Activated T-cell treated with anti-CD3 and anti-CD28 coated beads, Interleukin-2, amount 50 U/mL, for 48 hours (primary cell): ENCODE results near the gene SETD6.
A peak's percentile ranks its signal among the peaks of the same experiment; 100 is the strongest.
"Not testable (repeated sequence)": the region's sequence is repeated elsewhere in the genome, so short reads cannot be mapped to it uniquely, and the experiment has no call there.

Experiments
- DNase-seq, 2 experiments: peaks; one replicate each; pipeline ENCODE4 v3.0.0-alpha.2; 2020

SETD6 gene, protein sequence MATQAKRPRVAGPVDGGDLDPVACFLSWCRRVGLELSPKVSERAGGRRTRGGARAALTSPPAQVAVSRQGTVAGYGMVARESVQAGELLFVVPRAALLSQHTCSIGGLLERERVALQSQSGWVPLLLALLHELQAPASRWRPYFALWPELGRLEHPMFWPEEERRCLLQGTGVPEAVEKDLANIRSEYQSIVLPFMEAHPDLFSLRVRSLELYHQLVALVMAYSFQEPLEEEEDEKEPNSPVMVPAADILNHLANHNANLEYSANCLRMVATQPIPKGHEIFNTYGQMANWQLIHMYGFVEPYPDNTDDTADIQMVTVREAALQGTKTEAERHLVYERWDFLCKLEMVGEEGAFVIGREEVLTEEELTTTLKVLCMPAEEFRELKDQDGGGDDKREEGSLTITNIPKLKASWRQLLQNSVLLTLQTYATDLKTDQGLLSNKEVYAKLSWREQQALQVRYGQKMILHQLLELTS

DNA sequence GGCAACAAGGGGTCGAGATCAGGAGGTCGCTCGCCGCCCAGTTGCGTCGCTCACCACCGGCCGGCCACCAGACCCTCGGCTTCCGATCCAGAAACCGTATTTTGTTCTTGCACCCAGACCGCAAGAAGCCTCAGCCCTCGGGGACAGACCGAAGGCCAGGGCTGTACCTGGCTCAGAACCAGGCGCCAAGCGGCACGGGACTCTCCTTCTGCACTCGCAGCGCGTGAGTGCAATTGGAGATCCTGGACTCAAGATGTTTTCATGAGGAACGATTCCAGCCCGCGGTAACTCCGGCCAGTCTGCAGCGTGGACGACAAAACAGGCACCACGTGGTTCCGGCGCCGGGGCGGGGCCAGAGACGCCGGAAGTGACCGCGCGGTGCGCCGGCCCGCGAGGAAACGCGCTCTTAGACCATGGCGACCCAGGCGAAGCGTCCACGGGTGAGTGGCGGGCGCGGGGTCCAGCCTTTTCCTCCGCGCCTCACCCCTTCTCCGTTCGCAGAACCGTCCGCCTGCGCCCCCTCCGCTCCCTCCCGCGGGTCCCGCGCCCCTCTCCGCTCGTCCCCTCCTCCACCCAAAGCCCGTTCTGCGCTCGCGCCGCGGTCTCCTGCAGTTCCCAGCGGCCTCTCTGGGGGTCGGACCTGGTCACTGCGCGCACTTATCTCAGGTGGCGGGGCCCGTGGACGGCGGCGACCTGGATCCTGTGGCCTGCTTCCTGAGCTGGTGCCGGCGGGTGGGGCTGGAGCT, at the start of gene SETD6:
SETD6 (plus strand) TSS at position 393 of the 746 bp plus-strand sequence; CDS start at position 414, 21 bp downstream.
- DNase-seq, result peak; percentile 85 to 89

DNA sequence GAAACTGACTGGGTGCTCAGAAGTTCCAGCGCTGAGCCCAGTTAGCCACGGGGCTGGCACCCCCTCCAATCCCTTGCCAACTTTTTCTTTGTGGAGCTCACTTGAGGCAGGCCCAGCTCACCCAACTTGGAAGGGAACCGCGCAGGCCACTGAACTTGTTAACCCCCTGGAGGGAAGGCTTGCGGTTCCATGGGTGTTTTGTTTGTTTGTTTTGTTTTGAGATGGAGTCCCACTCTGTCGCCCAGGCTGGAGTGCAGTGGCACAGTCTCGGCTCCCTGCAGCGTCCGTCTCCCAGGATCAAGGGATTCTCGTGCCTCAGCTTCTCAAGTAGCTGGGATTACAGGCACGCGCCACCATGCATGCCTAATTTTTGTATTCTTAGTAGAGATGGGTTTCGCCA, 49.5 kb upstream of the SETD6 start:
- DNase-seq, result no peak

DNA sequence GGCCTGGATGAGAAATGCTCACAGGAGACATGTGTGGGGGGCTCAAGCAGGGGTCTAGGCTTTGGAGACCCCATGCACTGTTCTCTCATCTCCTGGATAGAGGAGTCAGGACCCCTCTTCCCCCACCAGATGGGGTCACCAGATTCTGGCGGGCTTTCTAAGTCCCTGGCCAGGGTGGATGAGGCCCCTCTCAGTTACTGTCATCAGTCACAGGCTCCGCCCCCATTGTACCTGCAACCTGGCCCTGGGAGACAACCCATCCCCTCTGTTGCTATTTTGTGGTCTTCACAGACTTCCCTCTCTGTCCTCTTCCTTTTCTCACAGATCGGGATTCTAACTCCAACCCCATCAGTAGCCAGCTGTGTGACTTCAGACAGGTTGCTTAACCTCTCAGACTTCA, 48.9 kb upstream of the SETD6 start:
- no peak for DNase-seq

DNA sequence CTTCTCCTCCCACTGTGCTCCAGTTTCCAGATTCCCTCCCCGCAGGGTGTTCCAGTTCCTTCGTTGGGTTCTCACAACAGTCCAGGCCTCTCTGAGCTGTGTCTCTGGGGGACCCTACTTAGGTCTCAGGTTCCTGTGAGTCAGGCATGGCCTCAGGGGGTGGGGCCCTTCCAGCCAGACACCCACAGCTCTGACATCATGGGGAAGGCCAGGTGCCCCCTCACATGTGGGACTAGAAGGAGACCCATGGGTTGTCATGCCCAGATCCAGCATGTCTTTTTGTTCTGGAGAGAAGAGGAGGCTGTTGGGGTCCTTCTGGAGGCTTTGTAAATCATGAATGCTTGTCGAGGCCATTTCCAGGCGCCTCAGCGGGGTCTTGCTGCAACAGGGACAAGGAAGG, 47.4 kb upstream of the SETD6 start:
- DNase-seq, result no peak

DNA sequence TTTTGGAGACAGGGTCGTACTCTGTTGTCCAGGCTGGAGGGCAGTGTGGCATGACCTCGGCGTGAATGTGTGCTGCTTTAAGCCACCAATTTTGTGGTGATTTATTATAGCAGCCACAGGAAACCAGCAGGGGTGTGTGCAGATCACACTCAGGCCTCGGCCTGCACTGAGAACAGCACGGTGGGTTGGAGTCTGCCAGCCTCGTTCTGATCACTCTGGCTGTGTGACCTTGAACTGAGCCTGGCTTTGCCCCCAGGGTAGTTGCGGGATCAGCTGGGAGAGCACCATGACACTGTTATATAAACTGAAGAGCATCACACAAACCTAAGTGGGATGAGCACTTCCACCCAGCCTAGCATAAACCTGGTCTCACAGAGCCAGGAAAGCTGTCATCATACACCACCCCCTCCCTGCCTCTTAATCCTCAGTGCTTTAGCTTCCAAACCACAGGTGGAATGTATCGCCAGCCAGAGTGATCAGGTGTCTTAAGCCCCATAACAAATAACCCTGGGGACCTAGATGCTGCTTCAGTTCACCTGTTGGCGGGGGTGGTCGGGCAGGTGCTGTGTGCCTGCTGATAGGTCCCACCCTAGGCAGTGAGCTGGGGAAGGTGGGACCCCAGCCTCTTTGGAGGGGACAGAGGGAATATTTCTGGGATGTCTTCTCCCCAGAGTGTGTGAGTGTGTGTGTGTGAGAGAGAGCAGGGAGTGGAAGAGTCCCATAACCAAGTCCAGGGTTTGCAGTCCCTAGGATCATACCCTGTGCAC, 43.9 kb upstream of the SETD6 start:
- no peak for DNase-seq

DNA sequence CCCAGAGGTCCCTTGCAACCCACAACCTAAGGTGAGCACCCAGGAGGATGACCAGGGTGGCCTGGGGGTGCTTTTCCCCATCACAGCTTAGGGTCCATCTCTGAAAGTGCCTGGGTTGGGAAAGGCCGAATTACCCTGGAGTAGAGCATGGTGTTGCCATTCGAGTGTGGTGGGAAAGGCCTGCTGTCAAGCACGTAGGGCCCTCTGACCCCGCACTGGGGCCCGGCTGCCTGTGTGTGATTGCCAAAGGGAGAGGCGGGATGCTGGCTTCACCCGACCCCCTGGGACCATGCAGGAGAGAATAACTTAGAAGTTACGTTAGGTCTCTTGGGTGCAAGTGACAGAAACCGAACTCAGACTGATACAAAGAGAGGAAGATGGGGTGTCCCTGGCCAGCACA, 43.1 kb upstream of the SETD6 start:
- DNase-seq, result no peak

DNA sequence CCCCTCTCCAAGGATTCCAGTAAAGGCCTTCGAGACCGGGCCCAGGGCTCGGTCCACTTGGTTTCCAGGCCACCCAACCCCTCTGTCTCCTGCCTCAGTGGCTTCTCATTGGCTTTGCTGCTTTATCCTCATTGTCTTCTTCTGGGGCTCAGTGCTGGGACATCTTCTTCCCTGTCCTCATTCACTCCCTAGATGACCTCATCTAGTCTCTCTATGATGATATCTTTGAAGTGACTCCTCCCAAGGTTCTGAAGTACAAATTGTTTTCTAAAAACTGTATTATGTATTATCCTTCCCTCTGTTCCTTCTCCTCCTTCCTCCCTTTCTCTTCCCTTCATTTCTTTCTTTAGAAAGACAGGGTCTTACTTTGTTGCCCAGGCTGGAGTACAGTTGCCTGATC, 42.5 kb upstream of the SETD6 start:
- DNase-seq, result no peak

DNA sequence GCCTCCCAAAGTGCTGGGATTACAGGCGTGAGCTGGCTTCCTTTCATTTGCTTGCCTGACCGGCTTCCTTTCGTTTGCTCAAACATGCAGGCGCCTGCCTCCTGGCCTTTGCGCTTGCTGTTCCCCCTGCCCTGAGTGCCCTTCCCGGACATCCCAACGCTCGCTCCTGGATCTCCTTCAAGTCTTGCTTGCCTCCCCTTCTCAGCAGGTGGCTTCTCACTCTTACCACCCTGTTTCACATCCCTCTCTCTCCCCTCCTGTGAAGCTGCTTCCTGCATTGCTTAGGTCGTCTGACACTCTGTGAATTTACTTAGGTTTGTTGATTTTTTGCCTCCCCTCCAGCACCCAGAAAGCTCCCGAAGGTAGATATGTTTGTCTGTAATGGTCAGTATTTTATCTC, 41.0 kb upstream of the SETD6 start:
- DNase-seq, result no peak

DNA sequence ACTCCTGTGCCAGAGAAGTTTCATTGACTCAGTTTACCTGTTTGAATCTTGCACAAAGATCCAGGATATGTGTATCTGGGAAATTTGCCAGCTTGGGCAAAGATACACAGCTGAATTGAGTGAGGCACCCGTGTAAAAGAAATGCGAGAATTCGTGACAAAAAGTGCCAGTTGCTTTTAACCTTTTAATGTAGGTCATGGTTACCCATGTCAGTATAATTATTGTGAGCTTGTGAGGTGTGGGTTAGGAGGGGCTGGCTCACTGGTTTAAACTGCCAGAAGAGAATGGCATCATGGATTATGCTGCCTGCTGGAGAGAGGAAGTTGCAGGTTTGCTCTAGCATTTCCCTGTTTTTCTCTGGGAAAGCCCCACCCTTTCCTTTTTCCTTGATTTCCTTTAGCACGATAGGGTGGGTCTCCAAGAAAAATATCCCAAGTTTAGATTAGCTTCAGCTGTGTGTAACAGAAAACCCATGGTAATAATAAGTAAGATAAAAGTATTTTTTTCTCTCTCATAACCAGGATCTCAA, 40.2 kb upstream of the SETD6 start:
- no peak for DNase-seq

DNA sequence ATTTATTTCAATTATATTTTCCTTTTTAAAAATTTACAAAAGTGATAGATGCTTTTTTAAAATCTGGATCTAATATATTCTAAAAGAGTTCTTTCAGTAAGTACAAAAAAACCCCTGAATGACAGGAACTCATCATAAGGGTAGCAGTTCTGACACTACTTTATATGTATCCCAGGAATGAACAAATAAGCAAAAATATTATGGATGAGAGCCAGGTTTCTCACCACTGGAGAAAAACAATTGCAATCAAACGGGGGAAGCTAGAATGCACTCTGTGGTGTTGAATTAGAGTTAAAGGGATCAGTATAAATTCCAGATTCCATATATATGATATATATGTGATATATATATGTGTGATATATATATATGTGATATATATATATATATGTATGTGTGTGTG, 38.5 kb upstream of the SETD6 start:
- DNase-seq, result no peak

DNA sequence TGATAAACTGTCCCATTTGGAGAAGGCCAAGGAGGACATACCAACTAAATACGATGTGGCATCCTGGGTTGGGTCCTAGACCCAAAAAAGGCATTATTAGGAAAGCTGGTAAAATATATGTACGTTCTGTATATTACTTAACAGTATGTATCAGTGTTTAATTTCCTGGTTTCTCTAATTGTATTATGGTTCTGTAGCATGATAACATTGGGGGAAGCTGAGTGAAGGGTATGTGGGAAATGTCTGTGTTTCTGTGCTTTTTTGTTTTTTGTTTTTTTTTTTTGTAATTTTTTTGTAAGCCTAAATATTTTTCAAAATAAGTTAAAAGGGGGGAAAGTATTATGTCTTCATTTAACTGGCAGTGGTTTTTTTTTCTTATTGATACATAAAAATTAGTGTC, 36.9 kb upstream of the SETD6 start:
- no peak for DNase-seq

DNA sequence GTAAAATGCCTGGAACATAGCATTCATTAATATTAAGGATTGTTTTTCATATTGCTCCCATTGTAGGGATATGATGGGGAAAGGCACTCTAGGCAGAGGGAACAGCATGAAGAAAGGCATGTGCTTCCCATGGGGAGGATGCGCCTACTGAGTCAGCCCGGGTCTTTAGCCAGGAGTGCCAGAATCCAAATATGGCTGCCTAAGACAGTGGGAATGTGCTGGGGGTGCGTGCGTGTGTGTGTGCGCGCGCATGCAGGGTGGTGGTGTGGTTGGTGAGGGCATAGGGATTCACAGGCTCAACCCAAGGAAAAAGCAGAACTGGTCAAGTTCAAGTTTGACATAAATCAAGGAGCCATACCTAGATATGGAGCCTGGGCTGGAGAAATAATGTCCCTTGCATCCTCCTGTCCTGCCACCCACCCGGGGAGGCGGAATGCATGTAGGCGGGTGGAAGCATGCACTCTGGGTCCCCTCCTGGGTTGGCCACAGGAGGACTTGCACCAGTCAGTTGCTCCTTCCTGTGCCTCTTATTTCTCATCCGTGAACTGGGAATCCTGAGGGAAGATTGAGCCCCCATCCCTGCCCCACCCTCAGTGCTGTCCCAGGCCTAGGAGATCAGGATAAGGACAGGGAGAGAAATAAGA, 34.0 kb upstream of the SETD6 start:
- DNase-seq, result peak in 1 of 2 experiments; percentile 4

DNA sequence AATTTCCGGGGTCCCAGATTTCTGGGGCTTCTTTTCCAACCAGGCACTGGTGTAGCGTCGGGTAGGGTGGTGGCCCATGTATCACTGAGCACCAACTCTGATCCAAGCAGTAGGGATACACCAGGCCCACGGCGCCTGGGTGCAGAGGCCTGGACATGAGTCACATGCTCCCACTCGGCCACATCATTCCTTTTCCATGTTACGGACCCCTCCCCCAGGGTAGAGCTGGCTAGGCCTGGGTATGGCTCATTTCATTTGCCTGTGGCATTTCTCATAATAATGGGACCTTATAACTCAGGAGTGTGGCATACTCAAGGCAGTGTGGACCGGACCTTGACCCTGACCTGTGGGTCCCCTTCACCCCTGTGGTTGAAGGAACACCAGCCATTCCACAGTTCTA, 33.4 kb upstream of the SETD6 start:
- no peak for DNase-seq

DNA sequence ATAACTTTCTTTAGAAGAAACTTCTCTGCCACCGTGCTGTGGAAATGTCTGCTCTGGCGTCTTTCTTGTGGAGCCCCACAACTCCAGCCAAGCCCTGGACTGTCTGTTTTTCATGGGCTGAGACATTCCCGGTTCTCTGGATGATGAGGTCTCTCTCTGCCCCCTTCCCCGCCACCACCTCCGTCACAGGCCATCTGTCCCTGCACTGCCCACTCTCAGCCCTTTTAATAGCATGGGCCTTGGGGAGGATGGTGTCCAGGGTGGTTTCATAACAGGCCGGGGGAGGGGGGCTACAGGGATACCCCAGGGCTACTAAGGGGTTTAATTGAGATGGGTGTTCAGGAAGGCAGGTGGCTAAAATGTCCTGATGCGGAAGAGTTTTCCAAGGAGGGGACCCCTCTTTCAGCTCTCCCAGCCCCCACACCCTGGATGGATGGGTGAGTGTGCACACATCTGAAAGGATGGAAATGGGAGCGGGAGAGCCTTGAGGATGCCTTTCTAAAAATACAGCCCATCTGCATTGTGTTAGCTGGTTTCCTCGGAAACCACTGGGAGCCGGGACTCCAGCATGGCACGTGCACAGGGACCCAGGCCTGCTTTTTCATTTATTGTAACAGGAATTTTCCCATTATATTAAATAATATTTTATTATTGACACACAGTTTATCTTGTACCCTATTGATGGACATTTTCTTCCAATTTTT, 30.0 kb upstream of the SETD6 start:
- DNase-seq, result no peak

DNA sequence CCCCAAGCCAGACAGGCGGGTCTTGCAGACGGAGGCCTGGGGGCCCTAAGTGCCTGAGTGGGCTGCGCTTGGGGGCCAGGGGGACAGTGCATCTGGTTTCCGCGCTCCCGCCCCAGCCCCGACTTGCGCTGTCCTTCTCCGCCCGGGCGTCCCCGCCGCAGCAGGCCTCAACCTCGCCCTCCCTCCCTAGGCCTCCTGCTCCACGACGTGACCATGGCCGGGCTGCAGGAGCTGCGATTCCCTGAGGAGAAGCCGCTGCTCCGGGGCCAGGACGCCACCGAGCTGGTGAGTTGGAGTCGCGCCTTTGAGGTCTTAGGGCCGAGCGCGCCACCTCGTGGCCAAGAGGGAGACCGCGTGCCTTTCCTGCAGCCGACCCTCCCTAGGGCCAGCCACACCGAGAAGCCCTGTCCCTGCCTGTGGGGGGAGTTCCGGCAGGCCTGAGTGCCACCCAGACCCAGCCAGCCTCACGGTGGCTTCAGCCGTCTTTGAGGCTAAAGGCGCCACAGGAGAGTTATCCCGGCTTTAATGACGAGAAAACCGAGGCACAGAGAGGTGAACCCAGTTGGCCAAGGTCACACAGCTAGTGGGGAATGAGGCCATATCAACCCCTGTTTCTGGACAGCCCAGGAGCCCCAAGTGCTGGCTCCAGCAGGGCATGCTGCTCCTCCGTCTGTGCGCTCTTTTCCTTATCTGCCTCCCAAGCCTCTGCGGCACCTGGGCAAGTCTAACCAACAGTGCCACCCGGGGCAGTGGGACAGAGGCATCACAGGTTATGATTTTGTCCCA, 27.6 kb upstream of the SETD6 start:
- DNase-seq, result peak; percentile 84 to 85

DNA sequence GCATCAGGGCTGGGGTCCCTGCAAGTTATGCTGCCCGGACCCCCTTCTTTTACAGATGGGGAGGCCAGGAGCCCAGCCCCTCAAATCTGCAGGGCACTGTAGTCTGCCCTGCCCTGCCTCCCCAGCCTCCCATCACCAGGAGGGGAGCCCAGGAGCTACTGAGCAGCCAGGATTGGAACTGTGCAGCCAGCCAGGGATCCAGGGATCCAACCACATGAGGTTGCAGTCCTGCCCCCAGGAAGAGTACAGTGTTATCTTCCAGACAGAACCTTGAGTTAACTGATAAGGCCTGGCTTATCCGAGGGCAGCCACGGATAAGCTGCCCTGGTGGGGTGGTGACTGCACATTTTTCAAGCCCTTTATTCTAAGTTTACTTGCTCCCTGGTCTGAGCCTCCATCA, 26.8 kb upstream of the SETD6 start:
- no peak for DNase-seq

DNA sequence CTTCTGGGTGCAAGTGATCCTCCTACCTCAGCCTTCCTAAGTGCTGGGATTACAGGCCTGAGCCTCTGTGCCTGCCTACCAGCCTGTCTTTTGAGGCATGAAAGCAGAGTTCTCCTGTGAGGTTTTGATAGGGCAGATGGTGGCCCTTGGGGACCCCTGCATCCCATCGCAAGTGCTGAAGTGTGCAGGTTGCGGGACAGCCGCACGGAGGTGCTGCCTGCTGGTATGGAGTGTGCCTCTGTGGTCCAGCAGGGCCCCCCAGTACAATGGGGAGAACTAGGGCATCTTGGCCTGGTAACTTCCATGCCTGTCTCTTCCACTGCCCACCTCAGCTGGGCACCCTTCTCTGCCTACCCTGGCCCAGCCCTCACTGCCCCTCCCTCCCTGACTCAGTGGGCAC, 25.3 kb upstream of the SETD6 start:
- DNase-seq, result no peak

DNA sequence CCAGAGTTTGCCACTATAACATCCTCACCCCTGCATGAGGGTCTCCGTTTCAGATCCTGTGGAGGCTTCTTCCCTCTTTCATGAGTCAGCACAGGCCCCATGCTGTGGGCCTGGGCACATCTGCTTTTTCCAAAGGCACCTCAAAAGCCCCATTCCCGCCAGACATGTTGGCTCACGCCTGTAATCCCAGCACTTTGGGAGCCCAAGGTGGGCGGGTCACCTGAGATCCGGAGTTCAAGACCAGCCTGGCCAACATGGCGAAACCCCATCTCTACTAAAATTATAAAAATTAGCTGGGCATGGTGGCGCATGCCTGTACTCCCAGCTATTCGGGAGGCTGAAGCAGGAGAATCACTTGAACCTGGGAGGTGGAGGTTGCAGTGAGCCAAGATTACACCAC, 24.8 kb upstream of the SETD6 start:
- DNase-seq, result not testable (repeated sequence)

DNA sequence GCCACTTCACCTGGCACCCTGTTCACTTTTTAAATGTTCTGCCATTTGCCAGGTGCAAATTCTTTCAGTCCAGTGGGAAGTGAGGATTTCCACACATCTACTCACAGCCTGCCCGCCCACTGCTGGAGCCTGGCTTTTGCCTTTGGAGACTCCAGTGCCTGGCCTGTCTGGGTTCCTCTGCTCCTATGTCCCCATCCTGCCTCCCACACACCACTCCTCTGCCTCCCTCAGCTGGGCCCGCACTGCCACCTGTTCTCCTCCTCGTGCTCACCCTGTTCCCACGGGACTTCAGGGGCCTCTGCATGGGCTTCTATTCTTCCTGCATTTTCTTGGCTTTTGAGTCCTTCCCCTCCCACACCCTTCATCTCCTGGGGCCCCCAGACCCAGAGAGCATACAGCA, 23.3 kb upstream of the SETD6 start:
- DNase-seq, result no peak

DNA sequence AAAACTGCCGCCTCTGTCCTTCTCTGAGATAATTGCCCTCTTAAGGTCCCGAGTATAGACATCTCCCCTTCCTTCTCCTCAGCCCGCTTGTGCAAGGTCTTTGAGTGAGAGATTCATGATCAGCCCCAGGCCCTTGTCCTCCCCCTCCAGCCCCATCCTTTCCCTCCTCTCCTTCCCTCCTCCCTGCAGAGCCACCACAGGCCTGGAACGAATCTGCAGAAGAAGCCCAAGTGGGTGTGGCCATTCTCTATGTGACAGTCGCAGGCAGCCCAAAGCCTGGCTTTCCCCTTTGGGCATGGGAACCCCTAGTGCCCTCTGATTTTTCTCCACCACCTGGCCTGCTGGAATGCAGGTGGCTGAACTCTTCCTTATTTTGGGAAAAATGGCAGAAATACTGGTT, 22.6 kb upstream of the SETD6 start:
- DNase-seq, result no peak

DNA sequence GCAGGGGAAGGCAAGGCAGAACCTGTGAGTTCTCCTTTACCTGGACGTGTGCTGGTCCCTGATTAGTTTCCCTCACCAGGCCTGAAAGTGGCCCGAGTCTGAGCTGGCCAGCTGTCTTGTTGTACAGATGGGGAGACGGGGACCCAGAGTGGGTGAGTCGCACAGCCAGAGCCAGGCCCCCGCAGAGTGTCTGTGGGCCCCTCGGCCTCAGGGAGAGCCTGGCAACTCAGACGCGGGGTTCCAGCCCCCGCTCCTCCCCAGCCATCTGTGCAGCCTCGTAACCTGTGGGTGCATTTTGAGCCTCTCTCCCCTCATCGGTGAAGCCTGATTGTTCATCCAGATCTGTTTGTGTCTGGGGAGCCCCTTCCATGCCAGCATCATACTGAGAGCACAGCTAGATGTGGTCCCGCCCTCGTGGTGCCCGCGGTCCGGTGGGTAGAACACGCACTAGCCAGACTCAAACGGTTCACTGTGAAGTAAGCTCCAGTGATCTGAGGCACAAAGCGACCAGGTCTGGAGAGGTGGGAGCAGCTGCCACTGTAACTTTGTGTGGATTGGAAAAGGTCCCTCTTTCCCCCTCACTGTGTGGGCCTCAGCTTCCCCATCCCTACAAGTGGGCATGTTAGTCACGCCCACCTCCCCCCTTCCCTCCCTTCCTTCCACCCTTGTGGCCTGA, 21.4 kb upstream of the SETD6 start:
- no peak for DNase-seq
